GM12864 (cell line): Measurements from ENCODE around the gene MED10.

Experiments
- DNase-seq: peaks from one replicate; pipeline ENCODE4 v3.0.0-alpha.2; 2011; ENCODE audit warnings: low read depth
- H3K4me3 ChIP-seq: 2 replicates; pipeline ENCODE4 v1.5.1; 2011; ENCODE audit warnings: mild to moderate bottlenecking, low read depth, low read length, control low read depth
- TF ChIP-seq, protein P1 (sequence below): IDR thresholded peaks from 2 replicates; pipeline ENCODE4 v1.5.1; 2011; ENCODE audit warnings: low read depth, mild to moderate bottlenecking, moderate library complexity, low read length, control low read depth, inconsistent platforms; ENCODE audit errors: missing control alignments

MED10 gene, protein sequence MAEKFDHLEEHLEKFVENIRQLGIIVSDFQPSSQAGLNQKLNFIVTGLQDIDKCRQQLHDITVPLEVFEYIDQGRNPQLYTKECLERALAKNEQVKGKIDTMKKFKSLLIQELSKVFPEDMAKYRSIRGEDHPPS

DNA sequence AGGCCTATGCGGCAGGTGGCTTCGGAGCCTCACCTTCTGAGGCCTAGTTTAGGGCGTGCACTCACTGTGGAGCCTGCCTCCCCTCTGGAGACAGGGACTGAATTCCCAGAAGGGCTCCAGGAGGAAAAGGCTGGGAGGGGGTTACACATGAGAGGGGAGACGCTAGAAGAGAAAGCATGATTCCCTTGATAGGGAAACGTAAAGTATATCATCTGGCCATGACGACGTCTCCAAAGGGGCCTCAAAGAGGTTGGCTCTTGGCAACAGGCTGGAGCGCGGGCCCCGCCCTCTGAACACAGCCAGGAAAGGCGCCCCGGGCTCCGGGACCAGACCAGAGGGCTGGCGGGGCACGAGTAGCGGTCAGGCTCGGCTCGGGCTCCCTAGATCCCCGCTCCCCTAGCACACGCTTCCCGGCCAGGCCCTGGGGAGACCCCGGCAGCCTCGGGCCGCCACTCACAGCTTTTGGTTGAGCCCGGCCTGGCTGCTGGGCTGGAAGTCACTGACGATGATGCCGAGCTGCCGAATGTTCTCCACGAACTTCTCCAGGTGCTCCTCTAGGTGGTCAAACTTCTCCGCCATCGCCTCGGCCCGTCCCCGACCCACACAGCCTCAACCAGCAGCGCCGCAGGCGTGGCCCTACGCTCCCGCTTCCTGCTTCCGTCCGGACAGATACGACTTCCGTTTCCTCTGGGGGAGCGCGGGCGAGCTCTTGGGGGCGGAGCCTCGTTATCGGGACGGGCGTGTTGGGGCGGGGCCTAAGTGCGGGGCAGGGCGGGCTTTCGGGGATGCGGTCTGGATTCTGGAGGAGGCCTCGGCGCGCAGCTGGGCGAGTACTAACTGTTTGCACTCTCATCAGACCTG lies at the start of gene MED10:
MED10 (minus strand) TSS at position 643 of the 861 bp plus-strand sequence; CDS start at position 579, 64 bp downstream.
- peak; percentile 83 for DNase-seq
- TF ChIP-seq, protein P1, sequence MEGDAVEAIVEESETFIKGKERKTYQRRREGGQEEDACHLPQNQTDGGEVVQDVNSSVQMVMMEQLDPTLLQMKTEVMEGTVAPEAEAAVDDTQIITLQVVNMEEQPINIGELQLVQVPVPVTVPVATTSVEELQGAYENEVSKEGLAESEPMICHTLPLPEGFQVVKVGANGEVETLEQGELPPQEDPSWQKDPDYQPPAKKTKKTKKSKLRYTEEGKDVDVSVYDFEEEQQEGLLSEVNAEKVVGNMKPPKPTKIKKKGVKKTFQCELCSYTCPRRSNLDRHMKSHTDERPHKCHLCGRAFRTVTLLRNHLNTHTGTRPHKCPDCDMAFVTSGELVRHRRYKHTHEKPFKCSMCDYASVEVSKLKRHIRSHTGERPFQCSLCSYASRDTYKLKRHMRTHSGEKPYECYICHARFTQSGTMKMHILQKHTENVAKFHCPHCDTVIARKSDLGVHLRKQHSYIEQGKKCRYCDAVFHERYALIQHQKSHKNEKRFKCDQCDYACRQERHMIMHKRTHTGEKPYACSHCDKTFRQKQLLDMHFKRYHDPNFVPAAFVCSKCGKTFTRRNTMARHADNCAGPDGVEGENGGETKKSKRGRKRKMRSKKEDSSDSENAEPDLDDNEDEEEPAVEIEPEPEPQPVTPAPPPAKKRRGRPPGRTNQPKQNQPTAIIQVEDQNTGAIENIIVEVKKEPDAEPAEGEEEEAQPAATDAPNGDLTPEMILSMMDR, result no peak
- peak within 1 kb of the TSS; percentile 86 for H3K4me3 ChIP-seq

DNA sequence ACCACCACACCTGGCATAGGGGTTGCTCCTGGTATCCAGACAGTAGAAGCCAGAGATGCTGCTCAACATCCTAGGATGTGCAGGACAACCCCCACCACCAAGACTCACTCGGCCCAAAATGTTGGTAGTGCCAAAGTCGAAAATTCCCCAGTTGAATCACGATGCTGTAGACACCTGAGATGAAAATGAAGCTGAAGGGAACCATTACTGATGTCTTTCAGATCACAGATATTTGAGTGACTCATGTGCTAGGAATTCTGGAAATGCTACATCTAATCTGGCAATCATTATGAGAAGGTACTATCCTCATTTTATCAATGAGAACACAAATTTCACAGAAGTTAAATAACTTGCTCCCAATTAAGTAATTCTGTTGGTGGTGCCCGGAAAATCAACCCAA lies 49.3 kb upstream of the MED10 start:
- TF ChIP-seq, protein P1, result no peak
- no peak overlapping the region for H3K4me3 ChIP-seq
- DNase-seq, result no peak

DNA sequence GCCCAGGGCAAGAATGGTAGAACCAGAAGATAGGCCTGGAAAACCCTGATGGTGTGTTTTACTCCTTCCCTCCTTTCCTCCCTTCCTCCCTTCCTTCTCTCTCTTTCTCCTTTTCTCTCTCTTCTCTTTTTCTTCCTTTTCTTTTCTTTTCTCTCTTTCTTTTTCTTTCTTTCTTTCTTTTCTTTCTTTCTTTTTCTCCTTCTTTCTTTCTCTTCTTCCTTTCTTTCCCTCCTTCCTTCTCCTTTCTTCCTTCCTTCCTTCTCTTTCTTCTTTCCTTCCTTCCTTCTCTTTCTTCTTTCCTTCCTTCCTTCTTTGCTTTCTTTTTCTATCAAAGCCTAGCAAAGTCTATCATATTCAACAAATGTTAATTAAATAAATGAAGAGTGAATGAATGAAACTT lies 46.4 kb upstream of the MED10 start:
- TF ChIP-seq, protein P1, result no peak
- DNase-seq, result no peak
- H3K4me3 ChIP-seq, result no peak overlapping the region

DNA sequence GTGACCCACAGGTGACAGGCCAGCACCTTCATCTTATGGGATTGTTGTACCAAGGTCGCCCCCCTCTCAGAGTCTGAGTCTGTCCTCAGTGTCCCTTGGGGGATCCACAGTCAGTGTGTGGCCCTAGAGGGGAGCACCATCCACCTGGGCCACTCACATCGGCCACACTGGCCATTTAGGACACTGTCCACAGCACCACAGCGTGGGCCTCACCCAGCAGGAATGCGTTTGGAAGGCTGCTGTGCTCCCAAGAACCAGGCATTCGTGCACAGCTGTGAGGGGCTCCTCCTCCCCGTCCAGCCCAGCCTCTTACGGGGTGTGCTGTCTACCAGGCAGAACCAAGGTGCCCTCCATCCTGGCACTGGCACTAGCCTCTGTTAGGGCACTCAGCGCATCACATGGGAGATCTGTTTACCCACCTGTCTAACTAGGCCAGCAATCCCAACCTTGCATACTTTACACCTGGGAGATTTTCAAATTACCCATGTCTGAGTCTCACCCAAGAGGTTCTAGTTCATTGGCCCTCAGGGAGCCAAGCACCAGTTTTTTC lies 45.8 kb upstream of the MED10 start:
- TF ChIP-seq, protein P1, result no peak
- DNase-seq, result no peak
- no peak overlapping the region for H3K4me3 ChIP-seq

DNA sequence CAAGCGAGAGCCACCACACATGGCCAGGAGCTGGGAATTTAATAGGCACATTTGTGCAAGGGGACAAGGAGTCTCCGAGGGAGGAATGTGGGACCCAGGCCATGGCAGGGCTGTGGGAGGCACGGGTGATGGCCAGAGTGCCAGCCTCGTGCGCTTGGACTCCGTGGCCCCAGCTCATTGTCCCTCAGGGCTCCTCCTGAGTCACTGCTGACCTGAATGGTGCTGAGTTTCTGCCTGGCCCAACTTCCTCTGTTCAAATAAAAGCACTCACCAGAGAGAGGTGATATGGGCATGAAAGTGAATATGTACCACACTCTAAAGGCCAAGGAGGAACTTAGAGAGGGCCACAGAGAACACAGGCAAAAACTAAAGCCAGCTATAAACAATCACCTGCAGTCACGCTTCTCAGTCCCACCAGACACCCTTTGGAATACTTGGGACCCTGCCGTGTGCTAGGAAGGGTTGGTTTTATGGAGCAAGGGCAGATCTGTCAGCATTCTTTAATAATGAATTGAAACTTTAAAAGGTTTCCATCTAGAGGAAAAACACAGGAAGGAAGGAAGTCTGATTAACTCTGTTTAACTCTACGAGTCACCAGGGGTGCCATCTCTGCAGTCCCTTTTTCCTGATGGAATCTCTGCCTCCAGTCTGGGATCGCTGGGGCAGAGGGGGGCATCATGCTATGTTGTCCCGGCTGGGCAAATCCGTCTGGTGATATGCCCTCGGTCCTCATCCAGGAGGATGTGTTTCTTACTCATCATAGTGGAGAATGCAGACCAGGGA lies 45.2 kb upstream of the MED10 start:
- DNase-seq, result no peak
- H3K4me3 ChIP-seq, result no peak overlapping the region
- TF ChIP-seq, protein P1, result no peak

DNA sequence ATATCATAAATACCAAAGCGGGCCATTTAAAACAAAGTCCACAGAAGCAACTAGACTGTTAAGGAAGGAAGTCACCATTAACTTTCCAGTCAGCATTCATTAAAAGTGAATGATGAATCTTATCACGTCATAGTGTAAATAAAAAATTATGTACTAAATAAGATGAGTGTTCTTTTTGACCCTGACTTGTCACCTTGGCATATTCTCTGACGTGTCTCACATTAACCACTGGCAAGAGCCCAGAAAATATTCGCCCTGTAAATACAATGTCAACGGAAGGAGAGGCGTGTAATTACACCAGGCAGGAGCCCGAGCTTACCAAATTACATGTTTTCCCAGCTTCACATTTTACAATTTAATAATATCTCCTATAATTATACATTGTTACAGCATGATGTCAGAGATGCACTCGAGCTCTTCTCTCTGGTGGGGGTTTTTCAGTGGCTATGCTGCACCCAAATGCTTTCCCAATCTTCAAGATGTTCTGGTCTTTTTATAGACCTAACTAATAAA lies 41.0 kb upstream of the MED10 start:
- H3K4me3 ChIP-seq, result no peak overlapping the region
- TF ChIP-seq, protein P1, result no peak
- DNase-seq, result no peak
